Tibial nerve (tissue), 4 donors: ENCODE data around the gene CARNS1. TPM values are rescaled to one million over a fixed set of nuclear protein-coding genes. Genes with fewer than 3 reads are reported as not detected.

Source experiments
- DNase-seq, 2 donors: peaks; one replicate each; pipeline ENCODE4 v3.0.0-alpha.2; 2019; ENCODE audit warnings: low spot score in 2 of 2
- H3K27ac ChIP-seq, 4 donors: fragments of 200-600 bp; sonication (generic) in 3 of 4; one replicate each; pipeline ENCODE4 v1.5.1; 2017 to 2019; ENCODE audit warnings: mild to moderate bottlenecking in 1 of 4
- H3K27me3 ChIP-seq, 2 donors: fragments of 200-600 bp; sonication (generic) in 1 of 2; one replicate each; pipeline versions ENCODE4 v1.5.1 to v1.6.0; 2017 to 2019
- H3K36me3 ChIP-seq, 3 donors: fragments of 200-600 bp; sonication (generic); one replicate each; pipeline ENCODE4 v1.5.1; 2018 to 2019
- H3K4me1 ChIP-seq, 4 donors: fragments of 200-600 bp; sonication (generic) in 3 of 4; one replicate each; pipeline ENCODE4 v1.5.1; 2017 to 2019
- H3K4me3 ChIP-seq, 4 donors: fragments of 200-600 bp; sonication (generic) in 3 of 4; one replicate each; pipeline ENCODE4 v1.5.1; 2017 to 2019; ENCODE audit warnings: mild to moderate bottlenecking in 1 of 4, moderate library complexity in 1 of 4
- H3K9me3 ChIP-seq, 4 donors: fragments of 200-600 bp; sonication (generic) in 3 of 4; one replicate each; pipeline ENCODE4 v1.5.1; 2017 to 2019
- CTCF ChIP-seq, 5 experiments: fragments of 200-600 bp in 3 of 5; fragments of 450-650 bp in 2 of 5; sonication (generic) in 3 of 5; IDR thresholded peaks; one replicate each; pipeline ENCODE4 v1.5.1; 2016 to 2019; ENCODE audit warnings: antibody characterized with exemption in 5 of 5, mild to moderate bottlenecking in 3 of 5, moderate library complexity in 2 of 5
- EP300 ChIP-seq, 2 donors: sonication (generic); formaldehyde crosslinking; IDR thresholded peaks; one replicate each; pipeline ENCODE4 v1.6.1; 2017; ENCODE audit warnings: antibody characterized with exemption in 2 of 2, mild to moderate bottlenecking in 1 of 2
- POLR2A ChIP-seq, 2 donors: fragments of 450-650 bp; IDR thresholded peaks; one replicate each; pipeline ENCODE4 v1.6.1; 2017; ENCODE audit warnings: antibody characterized with exemption in 2 of 2, mild to moderate bottlenecking in 2 of 2, moderate library complexity in 2 of 2
- WGBS, 2 donors: methylation state at CpG; one replicate each; pipeline ENCODE4 v1.1.5; 2018; 5-methylcytosine and 5-hydroxymethylcytosine counted together
- total RNA-seq, 4 donors: library from RNA; depleted of rRNA; stranded (reverse); fragments of >200 nt; gene quantifications; one replicate each; pipeline ENCODE4 v1.1.0, GENCODE V29; 2016

Gene CARNS1
- total RNA-seq, 4 donors from 2014 or later = 1.8 to 5.9 (median 4.3) TPM

DNA sequence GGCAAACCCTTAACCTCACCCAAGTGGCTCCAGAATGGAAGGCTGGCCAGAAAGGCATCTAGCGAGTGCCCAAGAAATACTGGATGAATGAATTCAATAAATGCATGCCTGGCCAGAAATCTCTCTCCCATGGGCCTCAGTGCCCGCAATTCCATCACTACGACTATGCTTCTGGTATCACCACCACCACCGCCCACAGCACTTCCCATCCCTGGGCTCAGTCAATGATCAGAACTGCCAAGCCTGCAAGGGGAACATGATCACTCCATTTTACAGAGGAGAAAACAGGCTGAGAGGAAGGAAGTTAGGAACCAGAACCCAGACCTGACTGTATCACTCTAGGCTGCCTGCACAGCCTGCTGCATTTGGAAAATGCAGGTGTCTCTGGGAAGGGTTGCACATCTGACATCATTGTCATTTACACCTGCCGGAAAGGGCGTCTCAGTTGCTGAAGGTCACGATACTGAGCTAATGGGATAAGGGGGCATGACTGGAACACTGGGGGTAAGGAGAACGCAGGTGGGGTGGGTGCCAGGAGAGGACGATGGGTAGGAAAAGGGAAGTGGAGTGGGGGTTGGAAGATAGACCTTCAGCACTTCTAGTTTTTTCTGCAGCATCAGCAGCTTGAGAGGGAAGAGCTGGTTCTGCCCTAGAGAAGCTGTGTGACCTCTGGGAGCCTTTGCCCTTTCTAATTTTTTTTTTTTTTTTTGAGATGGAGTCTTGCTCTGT is 33.8 kb downstream of the CARNS1 start:
- H3K4me1 ChIP-seq = peaks cover 0 to 21% (median 7%) of the 10 kb centered on the region in 4 donors
- H3K9me3 ChIP-seq = no peaks in the 10 kb centered on the region
- H3K27me3 ChIP-seq = no peaks in the 10 kb centered on the region
- no peak overlapping the region for H3K27ac ChIP-seq
- H3K36me3 ChIP-seq = no peaks in the 10 kb centered on the region
- no peak overlapping the region for H3K4me3 ChIP-seq
- TF ChIP-seq POLR2A (IDR thresholded peaks at IDR 0.05) (no peak), CTCF (IDR thresholded peaks at IDR 0.05) (no peak), EP300 (IDR thresholded peaks at IDR 0.05) (no peak)
- no peak for DNase-seq
- WGBS, 2 donors = 71 to 77% methylated on average over 9 of the region's 9 CpGs

GRCh38 chr11:67450796-67451657 is 35.5 kb downstream of the CARNS1 start:
- Histone ChIP-seq H3K4me3 (no peak overlapping the region), H3K4me1 (peaks cover 0 to 4% (median 0%) of the 10 kb centered on the region in 4 donors), H3K27me3 (no peaks in the 10 kb centered on the region), H3K9me3 (no peaks in the 10 kb centered on the region), H3K27ac (no peak overlapping the region), H3K36me3 (no peaks in the 10 kb centered on the region)
- TF ChIP-seq POLR2A (IDR thresholded peaks at IDR 0.05) (no peak), EP300 (IDR thresholded peaks at IDR 0.05) (no peak), CTCF (IDR thresholded peaks at IDR 0.05) (no peak)
- WGBS, 2 donors = 73 to 82% methylated on average over 18 to 21 of the region's 25 CpGs
- DNase-seq = no peak

GRCh38 chr11:67451658-67451976 is 36.1 kb downstream of the CARNS1 start:
- no peak for DNase-seq
- H3K27ac ChIP-seq = no peak overlapping the region
- no peaks in the 10 kb centered on the region for H3K36me3 ChIP-seq

DNA sequence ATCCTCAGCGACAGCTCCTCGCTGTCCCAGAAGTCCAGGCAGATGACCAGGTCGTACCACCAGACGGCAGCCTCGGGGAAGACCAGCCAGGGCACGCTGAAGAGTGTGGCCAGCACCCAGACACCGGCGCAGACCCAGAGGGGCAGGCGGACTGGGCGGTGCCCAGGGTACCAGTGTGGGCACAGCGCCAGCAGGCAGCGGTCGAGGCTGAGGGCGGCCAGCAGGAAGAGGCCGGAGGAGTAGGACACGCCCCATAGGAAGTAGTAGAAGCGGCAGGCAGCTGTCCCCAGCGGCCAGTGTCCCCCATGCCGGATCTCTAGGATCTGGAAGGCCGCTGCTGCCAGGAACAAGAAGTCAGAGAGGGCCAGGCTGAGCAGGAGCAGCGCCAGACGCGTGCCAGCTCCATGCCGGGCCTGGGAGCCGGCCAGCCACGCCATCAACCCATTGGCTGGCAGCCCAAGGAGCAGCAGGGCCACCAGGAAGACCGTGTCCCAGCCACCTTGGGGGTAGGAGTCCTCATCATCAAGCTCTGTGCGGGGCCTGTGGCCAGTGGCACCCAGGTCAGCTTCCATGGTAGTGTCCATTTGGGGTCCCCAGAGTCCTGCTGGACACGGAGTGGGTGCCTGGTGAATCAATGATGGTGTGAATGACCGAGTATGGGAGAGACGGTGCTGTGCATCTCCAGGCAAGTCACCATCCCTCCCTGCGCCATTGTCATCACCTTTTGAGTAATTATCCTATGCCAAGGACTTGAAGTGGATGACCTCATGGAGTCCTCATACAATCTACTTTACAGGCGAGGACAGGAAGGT is 36.9 kb downstream of the CARNS1 start, which contains the start of gene GPR152:
GPR152 (minus strand) TSS at position 589 of the 812 bp plus-strand sequence; CDS start at position 584, 5 bp downstream.
- H3K36me3 ChIP-seq = no peaks in the 10 kb centered on the region
- peak within 1 kb of the TSS in 1 of 4 donors; percentile 27 for H3K27ac ChIP-seq
- TF ChIP-seq POLR2A (IDR thresholded peaks at IDR 0.05) (no peak), CTCF (IDR thresholded peaks at IDR 0.05) (no peak), EP300 (IDR thresholded peaks at IDR 0.05) (no peak)
- H3K4me1 ChIP-seq = no peaks in the 10 kb centered on the region
- WGBS, 2 donors = 79 to 81% methylated on average over 20 to 33 of the region's 33 CpGs
- H3K4me3 ChIP-seq = peak within 1 kb of the TSS in 1 of 4 donors; percentile 8
- no peaks in the 10 kb centered on the region for H3K27me3 ChIP-seq
- DNase-seq = no peak
- no peaks in the 10 kb centered on the region for H3K9me3 ChIP-seq

More at GRCh38 chr11:67451658-67451976, 36.1 kb downstream of the CARNS1 start:
- whole genome bisulfite sequencing, 2 donors = 88 to 92% methylated on average over 13 to 14 of the region's 14 CpGs
- H3K9me3 ChIP-seq = no peaks in the 10 kb centered on the region
- H3K4me1 ChIP-seq = no peaks in the 10 kb centered on the region
- no peak for TF ChIP-seq EP300 (IDR thresholded peaks at IDR 0.05)
- TF ChIP-seq POLR2A (IDR thresholded peaks at IDR 0.05) = no peak
- no peak for TF ChIP-seq CTCF (IDR thresholded peaks at IDR 0.05)
- H3K4me3 ChIP-seq = no peak overlapping the region
- H3K27me3 ChIP-seq = no peaks in the 10 kb centered on the region
